Measurements from ENCODE around the gene CBX1. TPM values are rescaled to one million over a fixed set of nuclear protein-coding genes. Genes with fewer than 3 reads are reported as not detected.

CBX1 gene
- total and polyA plus RNA-seq, 2 of the 13 experiments (the other 11 are each of a cell fraction or from before 2014, with no cell fraction given): 17.8 to 108 TPM

DNA sequence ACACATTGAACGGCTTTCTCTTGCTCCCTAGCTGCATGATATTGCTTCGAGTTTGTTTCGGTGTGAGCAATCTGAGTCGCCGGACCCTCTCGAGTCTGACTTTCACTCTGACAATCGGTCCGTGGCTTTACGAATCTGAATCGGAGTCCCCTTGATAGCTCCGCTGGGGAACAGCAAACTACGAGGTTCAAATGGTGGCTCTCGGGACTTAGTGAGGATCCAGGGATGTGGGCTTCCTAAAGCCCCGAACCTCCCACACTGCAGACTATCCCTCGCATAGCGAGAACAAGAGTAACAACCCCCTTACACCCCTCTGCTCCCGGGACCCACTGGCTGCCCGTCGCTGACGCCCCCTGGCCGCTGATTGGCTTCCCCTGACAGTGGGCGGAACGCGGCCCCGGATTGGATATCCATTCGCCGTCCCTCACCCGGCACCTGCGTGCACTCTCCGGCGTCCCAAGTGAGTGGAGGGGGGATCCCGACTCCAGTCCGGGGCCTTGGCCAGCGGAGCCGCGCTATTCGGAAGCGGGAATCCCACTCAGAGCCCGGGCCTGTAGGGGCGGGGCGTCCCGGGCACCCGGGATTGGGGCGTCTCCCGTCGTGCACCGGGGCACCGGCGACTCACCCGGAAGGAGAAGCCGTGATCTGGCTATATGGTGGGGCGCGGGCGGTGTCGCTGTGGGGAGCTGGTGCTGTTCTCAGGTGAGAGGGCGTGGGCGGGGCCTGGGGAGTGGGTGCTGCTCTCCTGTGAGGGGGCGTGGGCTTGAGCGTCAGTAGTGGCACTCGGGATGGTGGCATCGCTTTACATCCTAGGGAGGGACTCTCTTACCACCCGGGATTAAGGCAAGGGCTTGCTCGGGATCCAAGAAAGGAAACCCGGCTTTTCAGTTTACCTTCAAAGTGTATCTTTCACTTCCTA lies 6.1 kb upstream of the CBX1 start, which contains the start of gene SNX11 (continued):
- TF ChIP-seq, protein P1, sequence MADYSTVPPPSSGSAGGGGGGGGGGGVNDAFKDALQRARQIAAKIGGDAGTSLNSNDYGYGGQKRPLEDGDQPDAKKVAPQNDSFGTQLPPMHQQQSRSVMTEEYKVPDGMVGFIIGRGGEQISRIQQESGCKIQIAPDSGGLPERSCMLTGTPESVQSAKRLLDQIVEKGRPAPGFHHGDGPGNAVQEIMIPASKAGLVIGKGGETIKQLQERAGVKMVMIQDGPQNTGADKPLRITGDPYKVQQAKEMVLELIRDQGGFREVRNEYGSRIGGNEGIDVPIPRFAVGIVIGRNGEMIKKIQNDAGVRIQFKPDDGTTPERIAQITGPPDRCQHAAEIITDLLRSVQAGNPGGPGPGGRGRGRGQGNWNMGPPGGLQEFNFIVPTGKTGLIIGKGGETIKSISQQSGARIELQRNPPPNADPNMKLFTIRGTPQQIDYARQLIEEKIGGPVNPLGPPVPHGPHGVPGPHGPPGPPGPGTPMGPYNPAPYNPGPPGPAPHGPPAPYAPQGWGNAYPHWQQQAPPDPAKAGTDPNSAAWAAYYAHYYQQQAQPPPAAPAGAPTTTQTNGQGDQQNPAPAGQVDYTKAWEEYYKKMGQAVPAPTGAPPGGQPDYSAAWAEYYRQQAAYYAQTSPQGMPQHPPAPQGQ (CRISPR knock-in tag; IDR thresholded peaks at IDR 0.05; ENCODE audit: borderline replicate concordance): no peak
- TF ChIP-seq, protein P2, sequence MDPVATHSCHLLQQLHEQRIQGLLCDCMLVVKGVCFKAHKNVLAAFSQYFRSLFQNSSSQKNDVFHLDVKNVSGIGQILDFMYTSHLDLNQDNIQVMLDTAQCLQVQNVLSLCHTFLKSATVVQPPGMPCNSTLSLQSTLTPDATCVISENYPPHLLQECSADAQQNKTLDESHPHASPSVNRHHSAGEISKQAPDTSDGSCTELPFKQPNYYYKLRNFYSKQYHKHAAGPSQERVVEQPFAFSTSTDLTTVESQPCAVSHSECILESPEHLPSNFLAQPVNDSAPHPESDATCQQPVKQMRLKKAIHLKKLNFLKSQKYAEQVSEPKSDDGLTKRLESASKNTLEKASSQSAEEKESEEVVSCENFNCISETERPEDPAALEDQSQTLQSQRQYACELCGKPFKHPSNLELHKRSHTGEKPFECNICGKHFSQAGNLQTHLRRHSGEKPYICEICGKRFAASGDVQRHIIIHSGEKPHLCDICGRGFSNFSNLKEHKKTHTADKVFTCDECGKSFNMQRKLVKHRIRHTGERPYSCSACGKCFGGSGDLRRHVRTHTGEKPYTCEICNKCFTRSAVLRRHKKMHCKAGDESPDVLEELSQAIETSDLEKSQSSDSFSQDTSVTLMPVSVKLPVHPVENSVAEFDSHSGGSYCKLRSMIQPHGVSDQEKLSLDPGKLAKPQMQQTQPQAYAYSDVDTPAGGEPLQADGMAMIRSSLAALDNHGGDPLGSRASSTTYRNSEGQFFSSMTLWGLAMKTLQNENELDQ (CRISPR knock-in tag; IDR thresholded peaks at IDR 0.05; ENCODE audit: borderline replicate concordance): peak; percentile 29; the same call in 1 of the 2 replicates
- TF ChIP-seq ZNF589 (CRISPR knock-in tag; conservative IDR thresholded peaks at IDR 0.05) (0 out of 2 replicates have a peak, but pooled peaks have one; percentile 47), ZNF891 (CRISPR knock-in tag; IDR thresholded peaks at IDR 0.05) (peak; percentile 72; the same call in 1 of the 2 replicates), ZNF224 (CRISPR knock-in tag; IDR thresholded peaks at IDR 0.05) (no peak; the same call in none of the 2 replicates), FIP1L1 (IDR thresholded peaks at IDR 0.05; ENCODE audit: borderline replicate concordance, insufficient read depth, low read depth, low read length) (peak; percentile 94; the same call in 1 of the 2 replicates), KDM3A (CRISPR knock-in tag; IDR thresholded peaks at IDR 0.05; ENCODE audit: low read depth) (peak; percentile 20; the same call in 1 of the 2 replicates), ZNF292 (CRISPR knock-in tag; IDR thresholded peaks at IDR 0.05; ENCODE audit: borderline replicate concordance, low read depth) (no peak), GPN1 (CRISPR knock-in tag; IDR thresholded peaks at IDR 0.05; ENCODE audit: borderline replicate concordance) (no peak), NRL (CRISPR knock-in tag; IDR thresholded peaks at IDR 0.05; ENCODE audit: borderline replicate concordance) (peak; percentile 85; the same call in 1 of the 2 replicates), ZNF629 (CRISPR knock-in tag; conservative IDR thresholded peaks at IDR 0.05) (no peak), ATM (IDR thresholded peaks at IDR 0.05; ENCODE audit: borderline replicate concordance) (no peak), GFI1 (CRISPR knock-in tag; IDR thresholded peaks at IDR 0.05; ENCODE audit: borderline replicate concordance) (peak; percentile 75; the same call in 1 of the 2 replicates), ZNF432 (CRISPR knock-in tag; IDR thresholded peaks at IDR 0.05; ENCODE audit: borderline replicate concordance) (no peak), FOSL2 (CRISPR knock-in tag; IDR thresholded peaks at IDR 0.05) (no peak; the same call in 1 of the 2 replicates), SRSF4 (IDR thresholded peaks at IDR 0.05; ENCODE audit: low read depth, low read length, poor library complexity, severe bottlenecking) (no peak)
- TF ChIP-seq, protein P3, sequence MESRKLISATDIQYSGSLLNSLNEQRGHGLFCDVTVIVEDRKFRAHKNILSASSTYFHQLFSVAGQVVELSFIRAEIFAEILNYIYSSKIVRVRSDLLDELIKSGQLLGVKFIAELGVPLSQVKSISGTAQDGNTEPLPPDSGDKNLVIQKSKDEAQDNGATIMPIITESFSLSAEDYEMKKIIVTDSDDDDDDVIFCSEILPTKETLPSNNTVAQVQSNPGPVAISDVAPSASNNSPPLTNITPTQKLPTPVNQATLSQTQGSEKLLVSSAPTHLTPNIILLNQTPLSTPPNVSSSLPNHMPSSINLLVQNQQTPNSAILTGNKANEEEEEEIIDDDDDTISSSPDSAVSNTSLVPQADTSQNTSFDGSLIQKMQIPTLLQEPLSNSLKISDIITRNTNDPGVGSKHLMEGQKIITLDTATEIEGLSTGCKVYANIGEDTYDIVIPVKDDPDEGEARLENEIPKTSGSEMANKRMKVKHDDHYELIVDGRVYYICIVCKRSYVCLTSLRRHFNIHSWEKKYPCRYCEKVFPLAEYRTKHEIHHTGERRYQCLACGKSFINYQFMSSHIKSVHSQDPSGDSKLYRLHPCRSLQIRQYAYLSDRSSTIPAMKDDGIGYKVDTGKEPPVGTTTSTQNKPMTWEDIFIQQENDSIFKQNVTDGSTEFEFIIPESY (CRISPR knock-in tag; IDR thresholded peaks at IDR 0.05): no peak
- TF ChIP-seq, protein P4, sequence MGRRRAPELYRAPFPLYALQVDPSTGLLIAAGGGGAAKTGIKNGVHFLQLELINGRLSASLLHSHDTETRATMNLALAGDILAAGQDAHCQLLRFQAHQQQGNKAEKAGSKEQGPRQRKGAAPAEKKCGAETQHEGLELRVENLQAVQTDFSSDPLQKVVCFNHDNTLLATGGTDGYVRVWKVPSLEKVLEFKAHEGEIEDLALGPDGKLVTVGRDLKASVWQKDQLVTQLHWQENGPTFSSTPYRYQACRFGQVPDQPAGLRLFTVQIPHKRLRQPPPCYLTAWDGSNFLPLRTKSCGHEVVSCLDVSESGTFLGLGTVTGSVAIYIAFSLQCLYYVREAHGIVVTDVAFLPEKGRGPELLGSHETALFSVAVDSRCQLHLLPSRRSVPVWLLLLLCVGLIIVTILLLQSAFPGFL (CRISPR knock-in tag; IDR thresholded peaks at IDR 0.05): no peak
- TF ChIP-seq, protein P5, sequence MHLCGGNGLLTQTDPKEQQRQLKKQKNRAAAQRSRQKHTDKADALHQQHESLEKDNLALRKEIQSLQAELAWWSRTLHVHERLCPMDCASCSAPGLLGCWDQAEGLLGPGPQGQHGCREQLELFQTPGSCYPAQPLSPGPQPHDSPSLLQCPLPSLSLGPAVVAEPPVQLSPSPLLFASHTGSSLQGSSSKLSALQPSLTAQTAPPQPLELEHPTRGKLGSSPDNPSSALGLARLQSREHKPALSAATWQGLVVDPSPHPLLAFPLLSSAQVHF (CRISPR knock-in tag; IDR thresholded peaks at IDR 0.05): no peak
